MCF 10A (cell line): ENCODE results near the gene PKIB. TPM values are rescaled to one million over a fixed set of nuclear protein-coding genes. Genes with fewer than 3 reads are reported as not detected.

ENCODE experiments used
- BruUV-seq: library from RNA; stranded (reverse); fragments of 400-500 nt; replicated peaks from 2 replicates; lab custom pipeline; 2021; lab: Mats Ljungman, UMichigan
- CTCF ChIA-PET: fragments of 300-600 bp; sonication (Branson Sonifier 250); formaldehyde crosslinking; extraction: SDS; loops from one replicate; lab custom pipeline; 2021; ENCODE audit warnings: antibody characterized with exemption, inconsistent platforms; lab: Yijun Ruan, JAX
- POLR2A ChIA-PET: fragments of 300-600, 350-650 bp; sonication (Branson Sonifier 250); formaldehyde crosslinking; extraction: SDS; loops from one replicate; lab custom pipeline; 2020; ENCODE audit warnings: antibody characterized with exemption, inconsistent platforms; lab: Yijun Ruan, JAX
- DNase-seq: peaks from one replicate; pipeline ENCODE4 v3.0.0-alpha.2; 2018; ENCODE audit not compliant: unreplicated experiment
- H3K27ac Mint-ChIP-seq: one replicate; pipeline ENCODE4 v1.8.0; 2022; ENCODE audit warnings: mild to moderate bottlenecking, low read depth, mixed read lengths; ENCODE audit not compliant: unreplicated experiment
- H3K27me3 Mint-ChIP-seq: one replicate; pipeline ENCODE4 v1.8.0; 2022; ENCODE audit warnings: mixed read lengths; ENCODE audit not compliant: insufficient read depth, unreplicated experiment
- H3K36me3 Mint-ChIP-seq: one replicate; pipeline ENCODE4 v1.8.0; 2022; ENCODE audit warnings: mild to moderate bottlenecking, moderate library complexity, mixed read lengths; ENCODE audit not compliant: insufficient read depth, unreplicated experiment
- H3K4me1 Mint-ChIP-seq: one replicate; pipeline ENCODE4 v1.8.0; 2022; ENCODE audit warnings: mixed read lengths; ENCODE audit not compliant: insufficient read depth, unreplicated experiment
- H3K4me3 Mint-ChIP-seq: one replicate; pipeline ENCODE4 v1.8.0; 2022; ENCODE audit warnings: mild to moderate bottlenecking, moderate library complexity, mixed read lengths; ENCODE audit not compliant: unreplicated experiment
- H3K9me3 Mint-ChIP-seq: one replicate; pipeline ENCODE4 v1.8.0; 2022; ENCODE audit warnings: mixed read lengths; ENCODE audit not compliant: unreplicated experiment
- intact Hi-C: fragments of 100-400 bp; cut with micrococcal nuclease; formaldehyde crosslinking; loops from 2 replicates; pipeline ENCODE4 v1.14.1; 2022
- total RNA-seq: library from RNA; stranded (reverse); gene quantifications from 2 replicates; pipeline ENCODE4 v1.2.3, GENCODE V29; 2022
- TF ChIP-seq, protein P1 (sequence below): fragments of 200-600 bp; IDR thresholded peaks from one replicate; pipeline ENCODE4 v1.8.0; 2022; ENCODE audit warnings: antibody characterized with exemption, mild to moderate bottlenecking; ENCODE audit not compliant: unreplicated experiment

The PKIB gene
- total RNA-seq, 1 experiment from 2014 or later = 6.0 TPM

DNA sequence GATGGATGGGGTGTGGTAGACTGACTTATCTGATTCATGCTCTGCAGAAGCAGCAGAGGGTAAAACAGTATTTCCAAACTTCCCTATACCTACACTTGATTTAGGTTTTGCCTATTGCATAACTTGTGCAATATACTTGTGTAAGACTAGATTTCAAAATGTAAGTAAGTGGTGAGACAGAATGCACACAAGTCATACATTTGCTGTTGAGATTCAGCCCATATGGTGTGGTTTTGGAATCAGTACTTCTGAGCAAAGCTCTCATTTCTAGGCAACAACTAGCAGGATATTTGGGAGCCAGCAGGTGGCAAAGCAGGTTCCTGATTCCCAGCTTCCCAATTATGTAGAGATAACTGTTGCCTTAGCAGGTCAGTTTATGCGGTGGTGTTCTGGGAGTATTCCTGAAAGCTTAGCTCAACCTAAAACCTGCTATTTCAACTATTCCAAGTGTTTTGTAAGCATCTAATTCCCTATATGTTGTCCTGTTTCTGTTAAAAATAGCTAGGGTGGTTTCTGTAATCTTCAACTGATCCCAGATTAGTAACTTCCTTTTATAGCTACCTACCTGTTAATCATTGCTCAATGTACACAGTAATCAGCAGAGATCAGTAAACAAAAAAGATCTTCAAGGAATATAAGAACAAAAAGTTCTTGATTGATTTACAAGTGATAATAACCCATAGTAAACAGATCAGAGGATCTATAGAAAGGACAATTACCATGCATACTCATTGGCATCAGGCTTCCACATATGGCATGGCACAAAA lies 160.8 kb downstream of the PKIB start:
- BruUV-seq = no TSS peak
- ChIA-PET CTCF (interaction anchor here (0.5 to 3.2 kb wide), 15 partner anchors 9 to 548 kb away, joined by 3 to 28 read pairs (median 4); partner anchors contain the start of genes FABP7 and SMPDL3A), POLR2A (interaction anchor here (0.9 to 1.2 kb wide), 5 partner anchors 18 to 68 kb away, joined by 3 to 17 read pairs (median 4); partner anchors contain the start of gene SMPDL3A)
- Mint-ChIP-seq H3K9me3 (no peaks in the 10 kb centered on the region), H3K4me1 (peaks cover 6% of the 10 kb centered on the region), H3K36me3 (no peaks in the 10 kb centered on the region), H3K4me3 (no peak overlapping the region), H3K27me3 (no peaks in the 10 kb centered on the region), H3K27ac (no peak overlapping the region)
- peak; percentile 44 for DNase-seq
- TF ChIP-seq, protein P1, sequence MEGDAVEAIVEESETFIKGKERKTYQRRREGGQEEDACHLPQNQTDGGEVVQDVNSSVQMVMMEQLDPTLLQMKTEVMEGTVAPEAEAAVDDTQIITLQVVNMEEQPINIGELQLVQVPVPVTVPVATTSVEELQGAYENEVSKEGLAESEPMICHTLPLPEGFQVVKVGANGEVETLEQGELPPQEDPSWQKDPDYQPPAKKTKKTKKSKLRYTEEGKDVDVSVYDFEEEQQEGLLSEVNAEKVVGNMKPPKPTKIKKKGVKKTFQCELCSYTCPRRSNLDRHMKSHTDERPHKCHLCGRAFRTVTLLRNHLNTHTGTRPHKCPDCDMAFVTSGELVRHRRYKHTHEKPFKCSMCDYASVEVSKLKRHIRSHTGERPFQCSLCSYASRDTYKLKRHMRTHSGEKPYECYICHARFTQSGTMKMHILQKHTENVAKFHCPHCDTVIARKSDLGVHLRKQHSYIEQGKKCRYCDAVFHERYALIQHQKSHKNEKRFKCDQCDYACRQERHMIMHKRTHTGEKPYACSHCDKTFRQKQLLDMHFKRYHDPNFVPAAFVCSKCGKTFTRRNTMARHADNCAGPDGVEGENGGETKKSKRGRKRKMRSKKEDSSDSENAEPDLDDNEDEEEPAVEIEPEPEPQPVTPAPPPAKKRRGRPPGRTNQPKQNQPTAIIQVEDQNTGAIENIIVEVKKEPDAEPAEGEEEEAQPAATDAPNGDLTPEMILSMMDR = peak; percentile 11
- intact Hi-C loops = loop anchor here (1.0 kb wide), 1 partner anchor 68 kb away; no protein-coding TSS in a partner anchor

DNA sequence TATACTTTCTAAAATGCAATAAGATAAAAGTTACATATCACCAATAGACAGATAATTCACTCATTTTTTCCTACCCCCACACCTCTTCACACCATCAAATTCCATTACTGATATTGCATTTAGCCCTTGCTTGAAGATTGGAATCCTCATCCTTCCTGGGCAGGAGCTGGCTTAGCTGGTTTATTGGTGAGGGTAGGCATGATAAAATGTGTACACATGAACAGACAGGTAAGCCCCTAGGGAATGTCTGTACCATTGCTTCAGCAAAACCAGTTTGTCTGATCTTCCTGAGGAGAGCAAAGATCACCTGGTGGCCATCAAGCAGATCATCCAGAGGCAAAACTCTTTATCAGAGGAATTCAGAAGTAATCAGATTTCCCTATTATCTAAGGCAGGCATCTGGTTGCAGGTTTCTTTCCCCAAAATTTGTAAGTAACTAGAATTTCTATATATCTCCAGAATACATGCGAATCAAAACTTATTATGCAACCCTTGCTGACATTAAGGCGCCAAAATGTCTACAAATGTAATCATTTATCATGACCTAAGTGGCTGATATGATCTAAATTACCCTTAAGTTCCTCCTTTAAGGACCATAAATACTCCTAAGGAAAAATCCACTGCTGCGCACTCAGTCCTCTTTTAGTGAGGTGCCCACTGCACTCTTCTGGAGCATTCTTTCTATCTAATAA lies 162.7 kb downstream of the PKIB start:
- no peak overlapping the region for H3K27ac Mint-ChIP-seq
- peaks cover 6% of the 10 kb centered on the region for H3K4me1 Mint-ChIP-seq
- POLR2A ChIA-PET = interaction anchor here (0.7 kb wide), 1 partner anchor 26 kb away, joined by 3 read pairs; no protein-coding TSS in a partner anchor
- CTCF ChIA-PET = interaction anchor here (0.7 to 1.2 kb wide), 4 partner anchors 17 to 66 kb away, joined by 3 to 4 read pairs (median 4); no protein-coding TSS in a partner anchor
- H3K4me3 Mint-ChIP-seq = no peak overlapping the region
- DNase-seq = no peak
- TF ChIP-seq, protein P1 = no peak
- no TSS peak for BruUV-seq
- intact Hi-C loops = no loop called here
- H3K36me3 Mint-ChIP-seq = no peaks in the 10 kb centered on the region
- no peaks in the 10 kb centered on the region for H3K27me3 Mint-ChIP-seq
- no peaks in the 10 kb centered on the region for H3K9me3 Mint-ChIP-seq

Other genes starting within 250 kb of the PKIB start
- 8.2 and 8.6 TPM in 2 replicates for gene HSF2, start 210.8 kb upstream of the PKIB start, total RNA-seq
- gene SERINC1, start 138.6 kb upstream of the PKIB start, total RNA-seq = 106 and 128 TPM in 2 replicates
- not detected in 2 replicates for gene FABP7, start 169.3 kb downstream of the PKIB start, total RNA-seq
- gene SMPDL3A, start 178.9 kb downstream of the PKIB start, total RNA-seq = 3.5 and 4.7 TPM in 2 replicates